Activated CD8-positive, alpha-beta memory T cell treated with anti-CD3 and anti-CD28 coated beads for 1 hour (primary cell): ENCODE measurements around the gene NAA20.

Experiments
- DNase-seq, 2 donors: peaks; one replicate each; pipeline ENCODE4 v3.0.0-alpha.2; 2020; ENCODE audit warnings: low read depth in 1 of 2; ENCODE audit errors: extremely low read depth in 1 of 2

Gene NAA20

DNA sequence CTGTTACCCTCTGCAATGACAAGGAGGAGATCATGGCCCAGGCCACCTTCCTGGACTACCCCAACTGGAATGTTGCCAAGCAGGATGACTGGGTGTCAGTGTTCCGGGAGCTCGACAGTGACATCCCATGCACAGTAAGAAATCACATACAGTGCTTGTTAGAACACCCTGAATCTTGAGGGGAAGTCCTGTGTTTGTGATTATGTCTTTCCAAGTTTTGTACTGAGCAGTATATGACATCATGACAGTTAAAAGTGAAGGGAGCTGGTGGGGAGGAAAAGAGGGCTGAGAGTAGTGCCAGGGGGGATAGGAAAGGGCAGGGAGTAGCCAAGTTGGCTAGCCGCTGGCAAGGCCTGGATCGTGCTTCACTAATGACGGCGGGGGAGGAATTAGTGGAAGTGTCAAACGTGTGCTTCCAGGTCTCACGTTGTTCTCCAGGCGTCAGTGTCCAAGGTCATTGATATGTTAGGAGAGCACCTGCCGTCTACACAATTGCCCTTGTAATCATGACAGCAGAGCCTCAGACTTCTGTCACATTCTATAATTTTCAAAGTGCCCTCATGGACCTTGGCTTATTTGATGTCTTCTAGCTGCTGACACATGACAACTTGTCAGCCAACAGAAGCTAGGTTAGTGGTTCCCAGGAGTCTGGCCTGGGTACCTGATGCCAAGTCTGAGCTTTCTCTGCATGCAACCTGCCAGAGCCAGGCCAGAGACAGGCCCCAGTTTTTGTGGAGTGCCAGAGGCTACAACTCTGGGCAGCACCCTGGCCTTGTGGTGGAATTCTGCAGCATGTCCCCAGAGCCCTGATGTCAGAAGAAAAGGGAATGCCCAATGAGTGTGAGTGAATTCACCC, 53.9 kb downstream of the NAA20 start:
- DNase-seq, result no peak

DNA sequence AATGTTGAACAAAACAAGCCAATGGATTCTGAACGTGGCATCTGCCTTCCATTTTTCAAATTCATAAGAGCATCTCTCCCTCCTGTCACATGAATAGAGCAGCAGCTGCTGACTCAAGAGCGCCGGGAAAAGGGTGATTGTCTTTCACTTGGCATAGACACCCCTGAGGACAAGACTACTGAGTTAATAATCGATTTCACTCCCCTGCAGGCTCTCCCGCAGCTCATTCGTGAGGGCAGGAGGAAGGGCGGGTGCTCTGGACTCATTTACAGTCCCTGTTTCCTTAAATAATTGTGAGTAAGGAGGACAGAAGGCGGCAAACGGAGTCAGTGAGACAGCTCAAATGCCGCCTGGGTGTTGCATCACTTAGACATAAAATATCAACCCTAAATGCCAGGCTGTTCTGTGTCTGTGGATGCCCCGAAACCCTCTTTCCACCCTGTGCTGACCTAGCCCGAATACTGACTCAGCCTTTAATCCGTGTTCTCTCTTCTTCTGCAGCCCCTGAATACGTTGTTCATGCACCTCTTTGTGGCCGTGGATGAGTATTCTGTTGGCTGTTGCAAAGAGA, 56.7 kb downstream of the NAA20 start:
- DNase-seq, result no peak

DNA sequence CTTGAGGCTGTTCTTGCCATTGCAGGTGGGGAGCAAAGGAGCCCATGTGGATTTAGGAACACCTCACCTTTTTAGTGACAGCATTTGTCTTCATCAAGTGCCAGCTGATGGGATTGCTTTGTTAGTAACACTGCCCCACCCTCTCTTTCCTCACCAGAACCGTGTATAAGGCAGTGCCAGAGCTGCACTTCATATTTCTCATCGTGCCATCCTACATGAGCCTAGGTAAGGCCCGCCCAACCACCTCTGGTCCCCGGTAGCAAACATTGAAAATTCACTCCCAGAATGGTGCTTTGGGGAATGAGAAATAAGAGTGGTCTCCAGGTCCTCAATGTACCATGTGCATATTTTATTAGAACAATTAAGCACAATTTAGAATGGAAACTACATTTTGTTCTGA, 57.9 kb downstream of the NAA20 start:
- DNase-seq, result no peak

DNA sequence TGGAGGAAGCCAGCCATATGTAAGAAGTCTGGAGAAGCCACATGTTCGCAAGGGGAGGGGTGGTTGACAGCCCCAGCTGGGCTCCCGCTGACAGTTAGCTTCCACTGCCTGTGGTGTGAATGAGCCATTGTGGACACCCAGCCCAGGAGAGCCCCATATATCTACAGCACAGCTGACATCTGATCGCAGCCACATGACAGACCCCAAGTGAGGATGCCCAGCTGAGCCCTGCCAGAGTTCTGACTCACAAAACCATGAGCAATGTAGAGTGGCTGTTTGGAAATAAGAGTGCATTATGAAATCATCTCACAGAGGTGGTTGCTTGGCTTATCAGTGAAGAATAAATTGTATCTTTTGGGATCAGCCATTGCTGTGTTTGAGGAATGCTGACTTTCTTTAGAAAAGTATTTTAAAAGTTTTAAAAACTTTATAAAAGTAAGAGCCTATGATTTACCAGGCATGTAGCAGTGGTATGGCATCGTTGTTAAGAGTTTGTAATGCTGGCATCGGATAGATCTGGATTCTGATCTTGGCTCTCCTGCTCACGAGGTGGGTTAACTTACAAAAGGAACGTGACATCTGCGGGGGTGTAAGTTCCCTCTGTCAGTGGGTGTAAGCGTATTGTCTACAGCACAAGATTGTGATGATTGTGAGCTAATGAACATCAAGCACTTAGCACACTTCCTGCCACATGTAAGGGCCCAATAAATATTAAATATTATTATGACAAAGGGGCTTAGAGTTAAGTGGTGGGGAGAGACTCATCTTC, 59.3 kb downstream of the NAA20 start:
- no peak for DNase-seq

DNA sequence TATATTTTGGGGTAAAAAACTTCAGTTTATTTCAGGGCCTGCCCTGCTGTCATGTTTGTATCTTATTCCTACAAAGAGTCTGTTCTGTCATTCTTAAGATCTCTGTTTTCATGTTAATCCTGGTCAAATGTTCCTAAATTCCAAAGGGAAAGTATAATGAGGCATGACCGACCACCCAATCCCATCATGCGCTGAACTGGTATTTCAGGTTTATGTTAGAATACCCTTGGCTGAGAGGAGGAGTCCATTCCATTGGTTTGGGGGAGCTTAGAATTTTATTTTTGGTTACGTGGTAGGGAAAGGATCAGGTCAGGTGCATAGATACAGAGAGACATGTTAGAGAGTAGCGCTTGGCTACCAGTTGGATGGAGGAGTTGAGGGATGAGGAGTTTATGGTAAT, 60.9 kb downstream of the NAA20 start:
- no peak for DNase-seq

DNA sequence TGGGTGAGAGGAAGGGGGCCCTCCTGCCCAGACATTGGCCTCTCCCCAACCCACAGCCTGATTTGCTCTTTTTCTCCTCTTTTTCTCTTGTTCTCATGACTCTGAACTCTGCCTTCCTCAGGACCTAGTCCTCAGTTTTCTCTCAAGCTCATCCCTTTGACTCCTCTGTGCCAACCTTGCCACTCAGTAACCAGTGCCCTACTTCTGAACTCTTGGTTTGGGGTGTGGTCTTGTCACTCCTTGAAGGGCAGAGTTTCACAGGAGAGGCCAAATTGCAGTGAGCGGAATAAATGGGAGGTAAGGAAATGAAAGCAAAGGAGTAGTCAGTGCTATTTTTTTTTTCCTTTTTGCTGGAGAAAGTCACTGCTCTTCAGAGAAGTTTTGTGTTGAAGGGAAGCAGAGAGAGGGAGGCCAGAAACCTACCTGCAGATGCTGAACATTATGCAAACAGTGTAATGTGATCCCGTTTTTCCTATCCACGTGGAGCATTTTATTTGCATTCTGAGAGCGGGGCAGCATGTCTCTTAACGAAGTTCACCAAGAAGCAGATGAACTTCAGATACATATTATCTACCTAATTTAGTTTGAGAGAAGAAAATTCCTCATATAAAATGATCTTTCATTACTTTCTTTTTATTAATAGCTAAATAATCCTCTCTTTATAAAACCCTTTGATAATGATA, 62.1 kb downstream of the NAA20 start:
- DNase-seq, result no peak
